A549 (cell line): ENCODE data around the gene BANP. TPM values are rescaled to one million over a fixed set of nuclear protein-coding genes. Genes with fewer than 3 reads are reported as not detected.
A peak's percentile ranks its signal among the peaks of the same experiment; 100 is the strongest.
"Not testable (repeated sequence)": the region's sequence is repeated elsewhere in the genome, so short reads cannot be mapped to it uniquely, and the experiment has no call there.

ENCODE experiments used
- ATAC-seq, 2 experiments: fragments of 200-7000 bp in 1 of 2; fragments of >200 bp in 1 of 2; cut with Nextera tagmentation in 1 of 2; cut with Tn5 transposase in 1 of 2; 3 replicates each; pipeline versions ENCODE4 v1.8.0 to v1.9.1; 2018 to 2020; ENCODE audit warnings: mild to moderate bottlenecking in 1 of 2, moderate library complexity in 1 of 2
- CTCF ChIA-PET: fragments of 300-600 bp; sonication (Branson Sonifier 250); formaldehyde crosslinking; extraction: SDS; loops from one replicate; lab custom pipeline; 2021; ENCODE audit warnings: antibody characterized with exemption, inconsistent platforms; lab: Yijun Ruan, JAX
- POLR2A ChIA-PET: fragments of 350-600 bp; formaldehyde crosslinking; extraction: SDS; loops from one replicate; lab custom pipeline; 2021; ENCODE audit warnings: antibody characterized with exemption, inconsistent platforms; lab: Yijun Ruan, JAX
- DNase-seq, 2 experiments: peaks; one replicate each; pipeline versions ENCODE4 v3.0.0 to v3.0.0-alpha.2; 2011 to 2016; ENCODE audit warnings: low read depth in 1 of 2, low spot score in 1 of 2
- FAIRE-seq: peaks from 2 replicates; lab custom pipeline; 2011; peaks lifted over from hg19 to GRCh38; lab: Jason Lieb, UNC
- H3K27ac ChIP-seq, 2 experiments: fragments of >200 bp; sonication (Bioruptor Twin); formaldehyde crosslinking; 3 replicates each; pipeline ENCODE4 v1.5.1; 2016 to 2017
- H3K4me1 ChIP-seq: fragments of >200 bp; sonication (Bioruptor Twin); formaldehyde crosslinking; 3 replicates; pipeline ENCODE4 v1.6.1; 2016
- H3K4me2 ChIP-seq: fragments of >200 bp; sonication (Bioruptor Twin); formaldehyde crosslinking; 3 replicates; pipeline ENCODE4 v1.6.1; 2016
- H3K4me3 ChIP-seq: fragments of >200 bp; sonication (Bioruptor Twin); formaldehyde crosslinking; 3 replicates; pipeline ENCODE4 v1.5.1; 2016
- H3K9me3 ChIP-seq: fragments of >200 bp; sonication (Bioruptor Twin); formaldehyde crosslinking; 3 replicates; pipeline ENCODE4 v1.6.1; 2016
- MYC ChIP-seq: IDR thresholded peaks from 2 replicates; pipeline ENCODE4 v1.6.1; 2012; ENCODE audit warnings: mild to moderate bottlenecking, inconsistent platforms, low read length, improper control_type of control experiment, borderline replicate concordance
- RAD21 ChIP-seq, 2 experiments: fragments of >200 bp in 1 of 2; sonication (Bioruptor Twin) in 1 of 2; formaldehyde crosslinking in 1 of 2; IDR thresholded peaks in 1 of 2; conservative IDR thresholded peaks in 1 of 2; 2 replicates in 1 of 2; 3 replicates in 1 of 2; pipeline ENCODE4 v1.6.1; 2012 to 2018; ENCODE audit warnings: inconsistent platforms in 1 of 2
- SMC3 ChIP-seq: fragments of >200 bp; sonication (Bioruptor Twin); formaldehyde crosslinking; IDR thresholded peaks from 3 replicates; pipeline ENCODE4 v1.6.1; 2018; ENCODE audit warnings: inconsistent platforms
- ZFP36 ChIP-seq: fragments of 450-650 bp; IDR thresholded peaks from 2 replicates; pipeline ENCODE4 v1.6.1; 2014; ENCODE audit warnings: borderline replicate concordance; ENCODE audit not compliant: partially characterized antibody
- WGBS: methylation state at CpG from one replicate; pipeline ENCODE4 v1.1.6; 2017; ENCODE audit errors: missing lambda C conversion rate; 5-methylcytosine and 5-hydroxymethylcytosine counted together
- polyA plus RNA-seq, 4 experiments: library from polyadenylated mRNA; depleted of rRNA in 3 of 4; stranded (reverse); fragments of >200 nt; fragmentation: RNase III in 1 of 4; extraction: RNeasy Plus Mini Kit Qiagen cat#74134 plus additional on column Dnase treatment in 1 of 4; gene quantifications; 2 replicates in 3 of 4; 3 replicates in 1 of 4; pipeline ENCODE4 v1.2.3, GENCODE V29; 2011 to 2017
- TF ChIP-seq, protein P1 (sequence below): fragments of >200 bp; sonication (Bioruptor Twin); formaldehyde crosslinking; IDR thresholded peaks from 3 replicates; pipeline ENCODE4 v1.6.1; 2016
- TF ChIP-seq, protein P2 (sequence below): fragments of >200 bp; sonication (Bioruptor Twin); formaldehyde crosslinking; IDR thresholded peaks from 3 replicates; pipeline ENCODE4 v1.5.1; 2016
- TF ChIP-seq, protein P3 (sequence below): IDR thresholded peaks from 2 replicates; pipeline ENCODE4 v1.6.1; 2012

The BANP gene
- polyA plus RNA-seq, 2 of the 4 experiments (the other 2 are of a cell fraction), result 17.1 to 17.2 TPM

DNA sequence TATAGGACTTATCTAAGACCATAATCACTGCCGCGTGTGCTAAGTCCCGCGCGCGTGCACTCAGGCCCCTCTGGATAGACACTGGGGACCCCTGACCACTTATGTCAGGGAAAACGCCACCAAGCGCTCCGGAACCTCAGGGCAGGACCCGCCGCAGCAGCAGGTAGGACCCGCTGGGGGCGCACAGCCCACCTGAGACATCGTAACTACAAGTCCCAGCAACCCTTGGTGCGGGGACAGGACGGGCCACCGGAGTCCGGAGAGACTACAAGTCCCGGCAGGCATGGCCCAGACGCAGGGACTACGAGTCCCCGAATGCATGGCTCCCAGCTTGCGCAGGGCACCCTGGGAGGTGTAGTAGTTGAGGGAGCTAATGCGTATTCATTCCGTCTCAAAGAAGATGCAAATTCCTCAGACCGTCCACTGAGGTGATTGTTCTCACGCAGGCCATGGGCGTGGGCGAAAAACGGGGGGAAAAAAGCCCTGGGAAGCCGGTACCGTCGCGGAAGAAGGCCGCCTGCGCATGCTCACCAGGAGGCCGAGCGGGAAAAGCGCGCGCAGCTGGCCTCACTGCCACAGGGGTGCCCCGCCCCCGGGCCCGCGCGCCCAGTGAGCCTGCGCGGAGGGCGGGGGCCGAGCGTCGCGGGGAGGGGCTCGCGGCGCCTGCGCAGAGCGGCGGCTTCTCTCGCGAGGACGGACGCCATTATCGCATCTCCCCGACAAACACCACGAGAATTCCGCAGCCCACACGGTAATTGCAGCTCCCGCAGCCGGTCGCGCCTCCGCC is at the start of gene BANP (continued):
- TF ChIP-seq, protein P1, sequence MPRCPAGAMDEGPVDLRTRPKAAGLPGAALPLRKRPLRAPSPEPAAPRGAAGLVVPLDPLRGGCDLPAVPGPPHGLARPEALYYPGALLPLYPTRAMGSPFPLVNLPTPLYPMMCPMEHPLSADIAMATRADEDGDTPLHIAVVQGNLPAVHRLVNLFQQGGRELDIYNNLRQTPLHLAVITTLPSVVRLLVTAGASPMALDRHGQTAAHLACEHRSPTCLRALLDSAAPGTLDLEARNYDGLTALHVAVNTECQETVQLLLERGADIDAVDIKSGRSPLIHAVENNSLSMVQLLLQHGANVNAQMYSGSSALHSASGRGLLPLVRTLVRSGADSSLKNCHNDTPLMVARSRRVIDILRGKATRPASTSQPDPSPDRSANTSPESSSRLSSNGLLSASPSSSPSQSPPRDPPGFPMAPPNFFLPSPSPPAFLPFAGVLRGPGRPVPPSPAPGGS, result no peak
- TF ChIP-seq, all 56 proteins: peak for 17

DNA sequence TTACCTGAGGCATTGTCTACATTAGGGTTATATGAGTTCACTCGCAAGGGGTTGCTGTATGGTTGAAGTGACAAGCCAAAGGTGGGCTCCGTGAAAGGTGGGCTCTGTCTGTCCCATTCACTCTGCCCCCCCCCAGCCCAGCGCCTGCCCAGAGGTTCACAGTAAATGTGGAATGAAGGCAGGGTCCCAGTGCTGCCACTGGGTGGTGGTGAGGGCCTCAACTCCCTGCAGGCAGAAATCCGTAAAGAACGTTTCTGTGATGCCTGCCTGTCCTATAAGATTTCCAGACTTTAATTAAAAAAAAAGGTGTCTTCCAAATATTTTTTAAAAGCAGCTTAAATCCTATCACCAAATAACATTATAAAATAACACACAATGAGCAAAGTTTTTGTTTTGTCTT is 46.3 kb upstream of the BANP start:
- H3K4me2 ChIP-seq, FAIRE-seq: not testable (repeated sequence)

DNA sequence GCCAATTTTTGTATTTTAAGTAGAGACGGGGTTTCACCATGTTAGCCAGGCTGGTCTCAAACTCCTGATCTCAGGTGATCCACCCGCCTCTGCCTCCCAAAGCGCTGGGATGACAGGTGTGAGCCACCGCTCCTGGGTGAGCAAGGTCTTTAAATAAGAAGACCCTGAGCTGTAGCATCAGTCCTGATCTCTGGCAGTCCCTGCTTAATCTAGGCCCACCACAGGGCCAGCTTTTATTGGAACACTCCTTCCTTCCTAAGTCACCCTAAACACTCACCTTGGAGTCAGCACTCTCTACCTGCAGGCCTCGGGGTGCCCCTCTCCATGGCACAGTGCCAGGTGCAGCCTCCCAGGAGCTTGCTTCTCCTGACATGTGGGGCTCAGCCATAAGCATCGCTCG is 45.7 kb upstream of the BANP start:
- FAIRE-seq, POLR2A ChIA-PET, H3K4me3 ChIP-seq, DNase-seq, H3K4me2 ChIP-seq, ATAC-seq, H3K9me3 ChIP-seq, H3K27ac ChIP-seq, H3K4me1 ChIP-seq: not testable (repeated sequence)
- CTCF ChIA-PET, result interaction anchor here (1.0 to 1.9 kb wide), 9 partner anchors 9 to 144 kb away, joined by 3 to 9 read pairs (median 5); no protein-coding TSS in a partner anchor
- WGBS, result 84% methylated on average over 7 of the region's 7 CpGs

More for the DNA sequence above, 46.3 kb upstream of the BANP start:
- H3K4me3 ChIP-seq, H3K27ac ChIP-seq, POLR2A ChIA-PET, H3K4me1 ChIP-seq, DNase-seq, H3K9me3 ChIP-seq: not testable (repeated sequence)
- WGBS, result 85% methylated on average over 4 of the region's 5 CpGs
- peak; percentile 43 to 44; a peak in 2 of 6 replicates for ATAC-seq
- CTCF ChIA-PET, result interaction anchor here (1.0 to 1.9 kb wide), 7 partner anchors 10 to 143 kb away, joined by 3 to 9 read pairs (median 5); no protein-coding TSS in a partner anchor

DNA sequence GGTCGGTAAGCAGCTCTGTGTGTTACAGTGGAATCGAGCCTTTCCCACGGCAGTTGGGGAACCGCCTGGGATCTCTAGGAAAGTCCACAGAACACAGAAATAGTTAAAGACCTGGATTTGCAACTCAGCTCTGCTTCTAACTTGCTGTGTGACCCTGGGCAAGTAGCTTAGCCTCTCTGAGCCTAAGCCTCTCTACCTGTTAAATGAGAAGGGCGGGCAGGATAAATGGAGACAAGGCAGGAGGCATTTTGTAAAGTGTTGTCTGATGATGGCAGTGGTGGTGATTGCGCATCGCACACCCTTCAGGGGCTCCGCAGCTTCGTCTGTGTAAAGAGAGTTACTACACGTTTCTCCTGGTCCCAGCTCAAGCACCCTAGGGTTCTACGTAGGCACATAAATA is 43.1 kb upstream of the BANP start:
- POLR2A ChIA-PET, result not testable (repeated sequence)

DNA sequence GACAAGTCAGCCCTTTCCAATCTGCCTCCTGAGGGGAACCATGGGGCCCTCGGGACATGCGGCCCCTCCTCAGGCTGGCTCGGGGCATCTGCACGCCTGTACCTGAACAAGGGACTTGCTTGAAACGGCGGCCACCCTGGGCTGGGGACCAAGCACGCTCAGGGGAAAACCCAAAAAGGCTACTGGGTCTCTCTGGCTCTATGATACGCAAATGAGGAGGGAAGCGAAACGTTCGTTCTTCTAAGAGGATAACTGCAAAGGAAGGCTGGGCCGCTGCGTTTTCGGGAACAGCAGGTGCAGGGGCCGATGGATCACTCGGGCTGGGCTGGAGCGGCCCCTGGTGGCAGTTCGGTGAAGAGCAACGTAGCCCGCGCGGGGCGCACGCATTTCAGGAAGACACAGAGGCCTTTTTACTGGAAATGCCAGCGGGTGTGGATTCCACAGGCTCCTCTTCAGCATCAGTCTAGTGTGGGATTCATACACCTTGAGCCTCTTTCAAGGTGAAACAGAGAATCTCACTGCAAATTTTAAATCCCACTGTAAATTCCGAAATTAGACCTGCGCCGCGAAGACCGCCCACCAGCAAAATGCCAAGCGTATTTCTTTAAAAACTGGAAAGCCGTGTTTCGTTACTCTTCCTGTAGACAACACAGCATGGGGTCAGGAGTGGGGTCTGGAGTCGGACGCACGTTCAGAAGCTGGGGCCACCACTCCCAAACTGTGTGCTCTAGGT is 41.9 kb upstream of the BANP start:
- H3K4me1 ChIP-seq, H3K9me3 ChIP-seq, FAIRE-seq, H3K4me3 ChIP-seq, POLR2A ChIA-PET: not testable (repeated sequence)
- TF ChIP-seq RAD21 (conservative IDR thresholded peaks at IDR 0.05 in 1 of 2, IDR thresholded peaks at IDR 0.05 in 1 of 2) (peak; percentile 87 to 88), SMC3 (peak; percentile 82), MYC (0 out of 2 replicates have a peak, but pooled peaks have one; percentile 28)
- TF ChIP-seq, protein P2, sequence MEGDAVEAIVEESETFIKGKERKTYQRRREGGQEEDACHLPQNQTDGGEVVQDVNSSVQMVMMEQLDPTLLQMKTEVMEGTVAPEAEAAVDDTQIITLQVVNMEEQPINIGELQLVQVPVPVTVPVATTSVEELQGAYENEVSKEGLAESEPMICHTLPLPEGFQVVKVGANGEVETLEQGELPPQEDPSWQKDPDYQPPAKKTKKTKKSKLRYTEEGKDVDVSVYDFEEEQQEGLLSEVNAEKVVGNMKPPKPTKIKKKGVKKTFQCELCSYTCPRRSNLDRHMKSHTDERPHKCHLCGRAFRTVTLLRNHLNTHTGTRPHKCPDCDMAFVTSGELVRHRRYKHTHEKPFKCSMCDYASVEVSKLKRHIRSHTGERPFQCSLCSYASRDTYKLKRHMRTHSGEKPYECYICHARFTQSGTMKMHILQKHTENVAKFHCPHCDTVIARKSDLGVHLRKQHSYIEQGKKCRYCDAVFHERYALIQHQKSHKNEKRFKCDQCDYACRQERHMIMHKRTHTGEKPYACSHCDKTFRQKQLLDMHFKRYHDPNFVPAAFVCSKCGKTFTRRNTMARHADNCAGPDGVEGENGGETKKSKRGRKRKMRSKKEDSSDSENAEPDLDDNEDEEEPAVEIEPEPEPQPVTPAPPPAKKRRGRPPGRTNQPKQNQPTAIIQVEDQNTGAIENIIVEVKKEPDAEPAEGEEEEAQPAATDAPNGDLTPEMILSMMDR, result peak; percentile 88
- TF ChIP-seq, protein P3, sequence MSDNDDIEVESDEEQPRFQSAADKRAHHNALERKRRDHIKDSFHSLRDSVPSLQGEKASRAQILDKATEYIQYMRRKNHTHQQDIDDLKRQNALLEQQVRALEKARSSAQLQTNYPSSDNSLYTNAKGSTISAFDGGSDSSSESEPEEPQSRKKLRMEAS, result peak; percentile 68
- CTCF ChIA-PET, result interaction anchor here (0.7 to 2.2 kb wide), 15 partner anchors 8 to 273 kb away, joined by 3 to 15 read pairs (median 4); no protein-coding TSS in a partner anchor
- Histone ChIP-seq H3K27ac (peak overlapping the region in 1 of 2 experiments; percentile 67; a peak in 2 of 6 replicates), H3K4me2 (peak overlapping the region; percentile 51)
- 36% methylated on average over 33 of the region's 36 CpGs for WGBS
- ATAC-seq (peak; percentile 89 to 92), DNase-seq (peak; percentile 76 to 79)

More for the DNA sequence above, 43.1 kb upstream of the BANP start:
- not testable (repeated sequence) for ATAC-seq, FAIRE-seq, H3K9me3 ChIP-seq, H3K4me3 ChIP-seq, DNase-seq, H3K27ac ChIP-seq, H3K4me1 ChIP-seq, H3K4me2 ChIP-seq
- WGBS, result 76% methylated on average over 11 of the region's 11 CpGs
- CTCF ChIA-PET, result interaction anchor here (0.7 to 2.2 kb wide), 10 partner anchors 8 to 272 kb away, joined by 3 to 11 read pairs (median 4); no protein-coding TSS in a partner anchor
- peak; percentile 54 for TF ChIP-seq ZFP36

DNA sequence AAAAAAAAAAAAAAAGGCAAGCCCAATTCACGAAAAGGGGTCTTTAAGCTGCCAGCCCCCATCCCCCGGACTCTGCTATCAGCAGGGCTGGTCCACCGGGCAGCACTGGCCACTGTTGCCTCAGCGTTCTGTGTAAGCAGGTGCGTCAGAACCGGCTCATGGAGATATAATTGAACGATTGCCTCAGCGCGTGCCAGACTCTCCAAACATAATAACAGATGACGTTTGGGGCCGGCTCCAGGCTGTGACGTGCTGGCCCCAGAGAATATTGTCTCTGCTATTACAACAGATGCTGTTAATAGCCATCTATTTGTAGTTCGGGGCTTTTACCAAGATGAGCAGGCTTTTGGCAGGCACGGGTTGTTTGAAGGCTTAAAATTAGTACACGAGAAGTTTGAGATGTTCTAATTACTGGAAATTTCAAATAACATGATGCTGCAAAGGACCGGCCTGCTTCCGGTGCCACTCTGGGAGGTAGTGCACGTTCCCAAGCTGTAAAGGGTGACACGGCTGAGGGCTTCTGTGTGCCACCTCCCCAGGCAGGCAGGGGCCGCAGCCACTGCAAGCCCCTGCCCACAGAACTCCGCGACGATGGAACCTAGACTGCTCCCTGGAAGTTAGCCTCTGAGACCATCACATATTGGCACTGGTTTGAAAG is 40.0 kb upstream of the BANP start:
- CTCF ChIA-PET, result interaction anchor here (0.7 to 2.2 kb wide), 3 partner anchors 10 to 651 kb away, joined by 3 to 15 read pairs (median 3); no protein-coding TSS in a partner anchor
- WGBS, result 58% methylated on average over 23 of the region's 23 CpGs
- H3K4me1 ChIP-seq, H3K4me3 ChIP-seq, DNase-seq, H3K9me3 ChIP-seq, ATAC-seq, H3K27ac ChIP-seq, POLR2A ChIA-PET, FAIRE-seq, H3K4me2 ChIP-seq: not testable (repeated sequence)

DNA sequence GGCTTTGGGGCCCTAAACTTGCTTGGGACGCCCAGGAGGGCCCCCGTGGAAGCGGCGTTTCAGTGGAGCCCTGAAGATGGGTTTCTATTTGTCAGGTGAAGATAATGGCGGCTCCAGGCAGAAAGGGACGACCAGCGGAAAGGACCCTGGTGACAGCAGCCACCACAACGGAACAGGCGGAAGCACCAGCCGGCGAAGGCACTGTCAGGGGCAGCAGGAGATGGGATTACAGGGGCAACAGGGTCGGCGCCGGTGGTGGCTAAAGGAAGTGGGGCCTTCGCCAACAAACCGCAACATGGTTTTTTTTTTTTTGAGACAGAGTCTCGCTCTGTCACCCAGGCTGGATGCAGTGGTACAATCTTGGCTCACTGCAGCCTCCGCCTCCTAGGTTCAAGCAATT is 38.5 kb upstream of the BANP start:
- POLR2A ChIA-PET, ATAC-seq, CTCF ChIA-PET: not testable (repeated sequence)

More for the DNA sequence above, 38.5 kb upstream of the BANP start:
- not testable (repeated sequence) for H3K4me2 ChIP-seq, H3K4me3 ChIP-seq, FAIRE-seq, DNase-seq, H3K4me1 ChIP-seq, H3K27ac ChIP-seq, H3K9me3 ChIP-seq
- 81% methylated on average over 18 of the region's 18 CpGs for WGBS
